HPDE6-E6E7 (cell line): ENCODE data around the gene PEX16.

ENCODE experiments used
- DNase-seq: peaks from one replicate; pipeline ENCODE4 v3.0.0; 2011; ENCODE audit warnings: missing footprints; ENCODE audit errors: extremely low spot score

PEX16 gene

GRCh38 chr11:45899086-45899447 lies 18.6 kb downstream of the PEX16 start:
- no peak for DNase-seq

DNA sequence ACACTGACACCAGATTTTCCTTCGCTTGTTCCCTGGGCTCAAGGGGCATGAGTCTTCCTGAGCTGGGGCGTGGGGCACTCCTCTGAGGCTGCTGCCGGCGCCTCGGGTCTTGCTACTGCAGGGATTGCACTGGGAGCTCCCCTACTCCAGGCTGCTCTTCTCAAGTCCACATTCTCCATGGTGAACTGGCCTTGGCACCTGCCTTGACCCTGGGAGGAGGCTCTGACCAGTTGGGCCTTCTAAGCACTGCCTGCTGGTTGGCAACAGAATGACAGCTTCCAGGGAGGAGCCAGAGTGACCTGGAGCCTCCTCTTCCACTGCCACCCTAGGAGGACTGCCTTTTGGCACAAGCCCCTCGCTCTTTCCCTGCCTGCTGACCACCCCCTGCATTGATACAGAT lies 20.1 kb downstream of the PEX16 start:
- DNase-seq: no peak

DNA sequence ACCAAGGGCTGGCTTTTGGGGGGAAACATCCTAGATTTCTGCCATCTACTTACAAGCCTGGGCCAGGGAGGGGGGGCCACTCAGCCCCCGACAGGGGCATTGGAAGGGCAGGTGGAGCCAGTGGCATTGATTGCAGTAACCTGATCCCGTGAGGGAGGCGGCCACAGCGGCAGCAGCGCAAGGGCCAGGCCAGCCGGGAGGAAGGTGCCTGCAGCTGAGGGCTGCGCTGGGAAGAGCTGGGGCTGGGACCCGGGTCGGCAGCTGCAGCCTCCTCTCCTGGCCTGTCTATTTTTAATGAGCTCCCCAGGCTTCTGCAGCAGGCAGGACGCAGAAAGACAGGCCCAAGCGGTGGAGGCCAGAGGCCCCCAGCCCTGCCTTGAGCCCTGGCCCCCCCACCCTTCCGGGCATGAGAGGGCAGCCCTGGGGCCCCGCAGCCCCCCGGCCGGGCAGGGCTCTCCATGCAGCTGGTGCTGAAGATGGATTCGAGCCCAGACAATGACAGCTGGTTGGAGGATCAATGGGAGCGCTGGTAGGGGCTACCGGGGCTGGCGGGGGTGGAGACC lies 21.2 kb downstream of the PEX16 start:
- no peak for DNase-seq

DNA sequence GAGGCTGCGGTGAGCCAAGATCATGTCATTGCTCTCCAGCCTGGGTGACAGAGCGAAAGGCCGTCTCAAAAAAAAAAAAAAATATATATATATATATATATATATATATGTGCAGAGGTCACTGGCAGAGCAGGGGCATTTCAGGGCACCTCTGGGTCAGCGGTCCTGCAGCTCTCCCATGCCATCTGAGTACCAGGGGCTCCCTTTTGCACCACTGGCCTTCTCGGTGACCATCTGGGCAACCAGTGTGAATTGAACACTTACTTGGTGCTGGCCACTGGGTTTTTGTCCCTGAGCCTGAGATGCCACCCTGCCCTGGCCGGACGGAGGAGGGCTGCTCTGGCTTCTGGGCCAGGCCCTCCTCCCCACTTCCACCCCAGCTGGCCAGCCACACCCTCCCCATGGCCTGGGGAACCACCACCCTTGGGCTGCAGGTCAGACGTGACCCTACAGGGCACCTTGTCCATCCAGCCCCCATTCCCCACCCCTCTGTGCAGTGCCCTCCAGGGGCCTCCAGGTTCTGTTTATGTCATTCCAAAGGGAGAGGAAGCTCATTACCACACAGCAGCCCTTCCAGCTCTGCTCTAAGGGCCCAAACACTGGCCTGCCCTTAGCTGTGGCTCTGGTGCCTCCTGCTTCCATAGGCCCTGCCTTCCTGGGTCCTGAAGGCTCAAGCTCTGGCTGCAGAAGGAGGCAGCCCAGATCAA lies 22.0 kb downstream of the PEX16 start:
- no peak for DNase-seq

DNA sequence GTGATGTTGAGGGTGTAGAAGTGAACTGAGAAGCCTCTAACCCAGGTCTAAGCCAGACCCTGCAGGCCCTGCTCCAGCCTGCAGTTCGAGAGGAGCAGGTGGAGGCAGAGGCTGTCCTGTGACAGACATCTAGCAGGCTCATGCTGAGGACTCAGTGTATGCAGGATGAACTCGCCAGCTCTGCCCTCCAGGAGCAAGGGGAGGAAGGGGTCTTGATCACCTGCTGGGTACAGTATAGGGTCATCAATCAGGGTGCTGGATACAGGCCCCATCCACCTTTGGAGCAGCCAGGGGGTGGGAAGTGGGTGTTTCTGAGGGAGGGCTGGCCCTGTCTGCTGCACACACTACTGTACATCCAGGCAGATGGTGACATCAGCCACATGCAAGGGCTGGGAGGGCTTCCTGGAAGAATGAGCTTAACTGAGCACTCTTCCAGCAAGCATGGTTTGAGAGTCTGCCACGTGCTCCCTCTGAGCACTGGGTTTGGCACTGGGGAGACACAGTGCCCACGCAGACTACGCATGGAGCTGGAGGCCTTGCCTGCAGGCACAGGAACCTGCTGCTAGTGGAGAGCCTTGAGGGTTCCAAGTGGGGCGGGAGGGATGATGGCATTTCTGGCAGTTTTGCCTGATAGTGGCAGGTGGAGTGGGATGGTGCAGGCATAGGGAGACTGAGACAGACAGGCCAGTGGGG lies 23.0 kb downstream of the PEX16 start:
- no peak for DNase-seq

DNA sequence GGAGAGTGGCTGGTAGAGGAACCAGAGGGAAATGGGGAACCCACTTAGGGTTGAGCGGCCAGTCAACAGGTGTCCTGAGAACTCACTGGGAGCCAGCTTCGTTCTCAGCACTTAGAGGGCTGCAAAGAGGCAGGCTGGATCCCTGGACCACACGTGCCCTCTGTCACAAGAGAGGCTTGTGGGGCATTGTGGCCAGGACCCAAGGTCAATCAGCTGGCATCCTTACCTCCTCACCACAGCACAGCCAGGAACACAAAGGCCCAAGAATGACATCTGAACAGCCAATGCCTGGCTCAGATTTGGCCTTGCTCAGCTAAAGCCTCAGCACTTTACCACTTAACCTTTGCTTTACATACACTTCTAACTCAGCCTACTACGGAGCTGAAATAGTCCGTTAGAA lies 24.8 kb downstream of the PEX16 start:
- DNase-seq: no peak

DNA sequence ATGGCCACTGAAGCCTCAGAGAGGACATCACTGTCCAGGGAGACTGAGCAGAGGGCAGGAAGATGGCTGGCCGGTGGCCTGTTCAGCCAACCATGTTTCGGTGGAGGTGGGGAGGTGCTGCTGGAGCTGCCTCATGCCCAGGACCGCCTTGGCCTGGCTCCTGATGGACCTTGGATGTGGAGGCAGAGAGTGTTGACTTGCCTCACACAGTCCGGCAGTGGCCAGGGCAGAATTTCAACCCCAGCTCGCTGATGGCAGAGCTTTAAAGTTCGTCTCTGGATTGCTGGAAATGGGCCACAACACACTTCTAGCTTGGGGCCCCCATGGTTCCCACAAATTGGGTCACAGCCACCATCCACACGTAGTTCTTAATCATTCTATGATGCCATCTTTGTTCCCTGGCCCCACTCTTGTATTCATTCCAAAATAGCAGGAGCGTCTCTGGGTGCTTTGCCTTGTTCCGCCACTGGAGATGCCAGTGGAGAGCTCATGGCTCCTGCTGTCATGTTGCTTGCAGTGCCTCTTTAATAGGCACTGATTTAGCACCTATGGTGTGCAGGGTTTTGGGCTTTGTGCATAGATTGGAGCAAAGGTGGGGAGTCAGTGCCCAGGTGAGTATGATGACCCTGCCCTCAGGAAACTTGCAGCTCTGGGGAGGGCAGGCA lies 26.7 kb downstream of the PEX16 start:
- no peak for DNase-seq

DNA sequence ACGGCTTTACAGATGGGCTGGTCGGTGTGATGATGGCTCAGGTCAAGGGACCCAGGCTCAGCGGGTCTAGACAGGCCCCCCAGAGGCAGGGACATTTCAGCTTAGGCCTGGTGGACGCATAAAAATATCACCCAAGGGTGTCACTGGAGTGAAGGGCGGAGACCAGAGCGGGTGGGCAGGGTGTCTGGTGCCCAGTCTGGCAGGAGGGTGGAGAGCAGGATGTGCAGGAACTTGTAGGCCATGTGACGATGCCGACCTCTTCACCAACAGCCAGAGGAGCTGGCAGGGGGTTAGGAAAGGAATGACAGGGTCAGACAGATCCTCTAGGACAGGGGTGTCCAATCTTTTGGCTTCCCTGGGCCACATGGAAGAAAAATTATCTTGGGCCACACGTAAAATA lies 27.7 kb downstream of the PEX16 start:
- no peak for DNase-seq

- DNase-seq: no peak
Measured at GRCh38 chr11:45889555-45889954, 28.1 kb downstream of the PEX16 start.

DNA sequence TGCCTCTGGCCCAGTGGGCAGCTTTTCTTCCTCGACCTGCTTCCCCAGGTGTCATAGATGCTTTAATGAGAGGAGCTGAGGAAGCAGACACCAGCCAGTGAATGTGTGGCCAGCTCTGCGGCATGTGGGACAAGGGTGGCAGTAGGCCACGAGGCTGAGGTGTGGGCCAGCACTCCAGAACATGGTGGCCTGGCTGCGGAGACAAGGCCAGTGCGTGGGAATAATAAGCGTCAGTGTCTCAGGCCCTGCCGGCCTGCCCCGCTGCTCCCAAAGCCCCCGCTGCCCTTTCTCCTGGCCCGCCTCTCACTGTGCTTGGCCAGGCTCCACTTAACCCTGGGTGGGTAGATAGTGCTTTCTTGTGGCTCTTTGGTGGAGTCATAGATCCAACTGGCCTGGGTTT lies 30.1 kb downstream of the PEX16 start:
- no peak for DNase-seq

DNA sequence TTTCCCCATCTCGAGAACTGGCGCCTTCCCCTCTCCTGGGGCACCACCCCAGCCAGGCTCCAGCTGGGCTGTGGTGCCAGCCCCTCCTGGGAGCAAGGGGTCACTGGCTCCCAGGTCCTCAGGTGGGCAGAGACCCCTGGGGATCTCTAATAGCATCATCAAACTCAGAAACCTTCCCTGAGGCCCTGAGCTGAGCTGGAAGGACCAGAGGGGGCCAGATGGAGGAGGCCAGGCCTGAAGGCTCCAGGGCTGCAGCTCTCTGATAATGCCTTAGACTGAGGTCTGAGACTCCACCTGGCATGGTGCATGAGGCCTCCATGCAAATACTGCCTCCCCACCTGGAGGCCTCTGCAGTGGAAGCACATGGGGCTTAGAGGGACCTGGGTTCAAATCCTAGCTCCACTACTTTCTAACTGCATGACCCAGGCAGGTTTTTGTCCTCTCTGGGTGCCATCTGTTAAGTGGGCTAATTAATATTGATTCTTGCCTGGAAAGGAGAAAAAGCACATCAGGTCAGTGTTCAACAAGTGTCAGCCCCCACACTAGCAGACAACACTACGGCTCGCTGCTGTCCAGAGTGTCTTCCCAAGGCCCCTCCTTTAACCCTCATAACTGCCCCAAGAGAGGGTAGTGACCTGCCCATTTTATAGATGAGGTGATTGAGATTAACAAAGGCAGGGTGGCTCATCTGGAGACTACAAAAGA lies 30.7 kb downstream of the PEX16 start:
- no peak for DNase-seq

- no peak for DNase-seq
Measured at GRCh38 chr11:45885921-45886721, 31.6 kb downstream of the PEX16 start.

DNA sequence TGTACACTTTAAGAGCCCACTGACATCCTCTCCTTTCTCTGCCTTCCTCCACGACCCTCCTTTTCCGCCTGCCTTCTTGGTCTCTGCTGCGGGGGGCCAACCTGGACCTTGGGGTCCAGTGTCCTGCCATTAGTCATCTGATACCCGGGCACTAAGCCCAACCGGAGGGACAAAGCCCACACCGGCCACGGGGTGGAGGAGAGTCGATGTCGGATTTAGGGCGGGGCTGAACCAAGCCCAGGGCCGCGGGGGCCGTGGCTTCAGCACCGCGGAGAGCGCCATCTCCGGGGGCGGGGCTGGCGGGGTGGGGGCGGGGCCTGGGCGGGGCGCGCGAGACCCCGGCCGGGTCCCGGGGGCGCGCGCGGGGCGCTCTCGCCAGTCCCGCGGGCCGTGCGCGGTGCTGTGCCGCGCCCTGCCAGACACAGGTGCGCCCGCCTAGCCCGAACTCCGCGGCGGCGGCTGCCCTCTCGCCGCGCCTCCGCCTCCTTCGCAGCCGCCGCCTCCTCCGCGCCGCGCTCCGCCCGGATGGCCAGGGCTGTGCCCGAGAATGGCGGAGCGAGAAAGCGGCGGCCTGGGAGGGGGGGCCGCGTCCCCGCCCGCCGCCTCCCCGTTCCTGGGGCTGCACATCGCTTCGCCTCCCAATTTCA lies 32.3 kb downstream of the PEX16 start, which contains the start of gene MAPK8IP1:
Gene MAPK8IP1, plus strand, starts transcription at position 378 of the 647 bp plus-strand sequence. Its CDS starts 170 bp downstream, at position 548.
- DNase-seq: peak; percentile 59

DNA sequence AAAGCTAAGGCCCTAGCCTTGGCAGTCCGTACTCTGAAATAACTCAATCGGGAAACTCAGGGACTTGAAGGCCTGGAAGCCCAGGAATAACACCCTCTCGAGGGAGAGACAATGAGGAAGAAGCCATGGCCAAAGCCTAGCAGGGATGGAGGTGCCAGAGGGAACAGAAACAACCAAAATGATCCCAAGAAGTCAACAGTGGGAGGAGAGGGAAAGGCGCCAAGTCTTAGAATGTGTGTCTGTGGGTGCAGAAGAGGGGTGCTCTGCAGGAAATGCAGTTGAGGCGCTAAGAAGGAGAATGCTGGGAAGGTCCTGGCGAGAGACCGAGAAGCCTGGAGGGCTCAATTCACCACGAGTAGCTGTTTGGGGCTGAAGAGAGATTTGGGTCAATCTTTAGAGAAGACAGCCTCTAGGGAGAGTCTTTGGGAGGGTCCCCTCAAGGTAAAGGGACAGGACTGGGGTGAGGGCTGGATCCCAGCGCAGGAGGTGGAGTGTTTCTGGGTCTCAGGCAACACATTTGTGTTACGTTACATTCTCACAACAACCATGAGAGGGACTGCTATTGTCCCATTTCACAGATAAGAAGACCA lies 33.0 kb downstream of the PEX16 start:
- DNase-seq: no peak

- DNase-seq: no peak
Measured at GRCh38 chr11:45881708-45882368, 35.8 kb downstream of the PEX16 start.

DNA sequence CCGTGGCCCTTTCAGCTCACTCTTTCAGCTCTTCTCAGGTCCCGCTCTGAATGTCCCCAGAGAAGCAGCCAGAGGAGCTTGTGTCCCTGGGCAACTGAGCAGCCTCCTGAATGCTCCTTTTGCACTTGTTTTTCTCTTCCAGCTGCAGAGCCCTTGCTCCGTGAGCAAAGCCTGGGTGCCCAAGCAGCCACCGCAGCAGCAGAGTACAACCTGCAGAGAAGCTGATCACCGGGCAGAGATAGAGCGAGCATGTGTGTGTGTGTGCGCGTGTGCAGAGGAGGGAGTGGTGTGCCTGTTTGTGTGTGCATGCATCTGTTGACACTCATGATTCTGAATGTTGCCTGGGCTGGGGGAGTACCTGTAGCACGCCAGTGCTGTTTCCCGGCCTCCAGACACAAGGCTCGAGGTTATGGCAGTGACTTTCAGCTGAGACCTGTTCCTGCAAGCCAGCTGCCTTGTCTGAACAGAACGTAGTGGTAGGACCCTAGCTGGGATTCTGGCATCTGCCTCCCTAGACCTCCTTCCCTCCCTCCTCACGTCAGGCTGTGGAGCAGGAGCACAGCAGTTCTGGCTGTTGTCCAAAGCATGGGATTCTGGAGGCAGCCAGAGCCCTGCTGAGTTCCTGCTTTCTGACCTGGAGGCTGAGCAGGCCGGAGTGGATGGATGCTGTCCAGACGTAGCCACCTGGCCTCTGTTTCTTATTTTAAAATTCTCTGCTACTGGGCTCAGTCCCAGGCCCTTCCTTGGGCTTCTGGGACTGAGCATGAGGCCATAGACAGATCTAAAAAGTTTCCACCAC lies 36.7 kb downstream of the PEX16 start:
- no peak for DNase-seq

- no peak for DNase-seq
Measured at GRCh38 chr11:45879803-45880686, 37.6 kb downstream of the PEX16 start.

GRCh38 chr11:45877845-45878244 lies 39.8 kb downstream of the PEX16 start:
- no peak for DNase-seq
